Sigmoid colon (tissue), 4 donors: ENCODE results near the gene RNF217.

Experiments
- CTCF ChIP-seq, 4 experiments: fragments of 450-650 bp in 3 of 4; fragments of 200-600 bp in 1 of 4; IDR thresholded peaks; one replicate each; pipeline ENCODE4 v1.5.1; 2016 to 2019; ENCODE audit warnings: antibody characterized with exemption in 4 of 4, mild to moderate bottlenecking in 3 of 4, moderate library complexity in 2 of 4
- EP300 ChIP-seq, 4 donors: sonication (generic); formaldehyde crosslinking; IDR thresholded peaks; one replicate each; pipeline ENCODE4 v1.6.1; 2017; ENCODE audit warnings: antibody characterized with exemption in 4 of 4
- POLR2AphosphoS5 ChIP-seq, 4 donors: sonication (generic); formaldehyde crosslinking; IDR thresholded peaks; one replicate each; pipeline ENCODE4 v1.6.1; 2017; ENCODE audit warnings: antibody characterized with exemption in 4 of 4

GRCh38 chr6:125004797-125005595, 42.8 kb downstream of the RNF217 start:
- TF ChIP-seq CTCF (IDR thresholded peaks at IDR 0.05): no peak
- no peak for TF ChIP-seq POLR2AphosphoS5 (IDR thresholded peaks at IDR 0.05)
- TF ChIP-seq EP300 (IDR thresholded peaks at IDR 0.05): no peak
